BJ (cell line): ENCODE measurements around the gene ELAC1. TPM values are rescaled to one million over a fixed set of nuclear protein-coding genes. Genes with fewer than 3 reads are reported as not detected.
"Not testable (repeated sequence)": the region's sequence is repeated elsewhere in the genome, so short reads cannot be mapped to it uniquely, and the experiment has no call there.

Experiments used
- CTCF ChIA-PET: fragments of 350-600 bp; formaldehyde crosslinking; extraction: SDS; loops from one replicate; lab custom pipeline; 2021; ENCODE audit warnings: antibody characterized with exemption, inconsistent platforms; lab: Yijun Ruan, JAX
- POLR2A ChIA-PET: fragments of 300-600 bp; sonication (Branson Sonifier 250); formaldehyde crosslinking; extraction: SDS; loops from one replicate; lab custom pipeline; 2021; ENCODE audit warnings: antibody characterized with exemption; lab: Charles Lee
- DNase-seq: peaks from one replicate; pipeline ENCODE4 v3.0.0-alpha.2; 2011; ENCODE audit warnings: low read depth
- H3K27me3 ChIP-seq: 2 replicates; pipeline ENCODE4 v1.6.0; 2011; ENCODE audit warnings: low read length; ENCODE audit not compliant: control insufficient read depth, insufficient read depth
- H3K36me3 ChIP-seq: 2 replicates; pipeline ENCODE4 v1.5.1; 2011; ENCODE audit warnings: low read length; ENCODE audit not compliant: control insufficient read depth, insufficient read depth
- H3K4me3 ChIP-seq: 2 replicates; pipeline ENCODE4 v1.5.1; 2011; ENCODE audit warnings: low read depth, mild to moderate bottlenecking, control low read depth, low read length
- CTCF ChIP-seq: IDR thresholded peaks from 2 replicates; pipeline ENCODE4 v1.5.1; 2011; ENCODE audit warnings: low read depth, mild to moderate bottlenecking, control low read depth, inconsistent platforms, low read length, moderate library complexity; ENCODE audit not compliant: insufficient read depth
- polyA plus RNA-seq: library from polyadenylated mRNA; depleted of rRNA; stranded (reverse); fragments of >200 nt; gene quantifications from 2 replicates; pipeline ENCODE4 v1.2.3, GENCODE V29; 2011

Gene ELAC1
- polyA plus RNA-seq, 1 experiment: 4.4 TPM

GRCh38 chr18:50994031-50994430 lies 26.2 kb downstream of the ELAC1 start:
- ChIA-PET CTCF (no interaction called here), POLR2A (no interaction called here)
- H3K27me3 ChIP-seq: no peaks in the 10 kb centered on the region
- DNase-seq: no peak
- TF ChIP-seq CTCF: no peak
- H3K36me3 ChIP-seq: no peaks in the 10 kb centered on the region
- no peak overlapping the region for H3K4me3 ChIP-seq

- CTCF ChIA-PET, H3K4me3 ChIP-seq, H3K27me3 ChIP-seq, H3K36me3 ChIP-seq, POLR2A ChIA-PET, DNase-seq: not testable (repeated sequence)
Measured at GRCh38 chr18:51003174-51003573, 35.3 kb downstream of the ELAC1 start.

GRCh38 chr18:51006061-51006818 lies 38.4 kb downstream of the ELAC1 start:
- POLR2A ChIA-PET: no interaction called here
- no peaks in the 10 kb centered on the region for H3K27me3 ChIP-seq
- H3K4me3 ChIP-seq: no peak overlapping the region
- TF ChIP-seq CTCF: no peak
- H3K36me3 ChIP-seq: no peaks in the 10 kb centered on the region
- CTCF ChIA-PET: interaction anchor here (0.8 kb wide), 1 partner anchor 25 kb away, joined by 3 read pairs; no protein-coding TSS in a partner anchor
- no peak for DNase-seq

- H3K27me3 ChIP-seq: no peaks in the 10 kb centered on the region
- no peak for DNase-seq
- CTCF ChIA-PET: interaction anchor here (3.3 kb wide), 1 partner anchor 19 kb away, joined by 12 read pairs; no protein-coding TSS in a partner anchor
- no peaks in the 10 kb centered on the region for H3K36me3 ChIP-seq
- POLR2A ChIA-PET: no interaction called here
- no peak overlapping the region for H3K4me3 ChIP-seq
- no peak for TF ChIP-seq CTCF
Measured at GRCh38 chr18:51006948-51007789, 39.3 kb downstream of the ELAC1 start.

- CTCF ChIA-PET: interaction anchor here (3.3 kb wide), 1 partner anchor 19 kb away, joined by 12 read pairs; no protein-coding TSS in a partner anchor
Measured at GRCh38 chr18:51007790-51008139, 39.9 kb downstream of the ELAC1 start.

More at GRCh38 chr18:51007790-51008139, 39.9 kb downstream of the ELAC1 start:
- POLR2A ChIA-PET: no interaction called here
- H3K36me3 ChIP-seq: no peaks in the 10 kb centered on the region
- H3K4me3 ChIP-seq: no peak overlapping the region
- no peaks in the 10 kb centered on the region for H3K27me3 ChIP-seq
- TF ChIP-seq CTCF: no peak
- DNase-seq: no peak
